ENCODE data around the gene RAB11A. TPM values are rescaled to one million over a fixed set of nuclear protein-coding genes. Genes with fewer than 3 reads are reported as not detected.

Gene RAB11A
- total and polyA plus RNA-seq, 2 of the 13 experiments (the other 11 are each of a cell fraction or from before 2014, with no cell fraction given): 161 to 162 TPM

GRCh38 chr15:65916664-65917406 lies 47.5 kb downstream of the RAB11A start (continued):
- TF ChIP-seq, protein P1, sequence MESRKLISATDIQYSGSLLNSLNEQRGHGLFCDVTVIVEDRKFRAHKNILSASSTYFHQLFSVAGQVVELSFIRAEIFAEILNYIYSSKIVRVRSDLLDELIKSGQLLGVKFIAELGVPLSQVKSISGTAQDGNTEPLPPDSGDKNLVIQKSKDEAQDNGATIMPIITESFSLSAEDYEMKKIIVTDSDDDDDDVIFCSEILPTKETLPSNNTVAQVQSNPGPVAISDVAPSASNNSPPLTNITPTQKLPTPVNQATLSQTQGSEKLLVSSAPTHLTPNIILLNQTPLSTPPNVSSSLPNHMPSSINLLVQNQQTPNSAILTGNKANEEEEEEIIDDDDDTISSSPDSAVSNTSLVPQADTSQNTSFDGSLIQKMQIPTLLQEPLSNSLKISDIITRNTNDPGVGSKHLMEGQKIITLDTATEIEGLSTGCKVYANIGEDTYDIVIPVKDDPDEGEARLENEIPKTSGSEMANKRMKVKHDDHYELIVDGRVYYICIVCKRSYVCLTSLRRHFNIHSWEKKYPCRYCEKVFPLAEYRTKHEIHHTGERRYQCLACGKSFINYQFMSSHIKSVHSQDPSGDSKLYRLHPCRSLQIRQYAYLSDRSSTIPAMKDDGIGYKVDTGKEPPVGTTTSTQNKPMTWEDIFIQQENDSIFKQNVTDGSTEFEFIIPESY (CRISPR knock-in tag; IDR thresholded peaks at IDR 0.05): 0 out of 2 replicates have a peak, but pooled peaks have one; percentile 24
- TF ChIP-seq GABPB1 (CRISPR knock-in tag; IDR thresholded peaks at IDR 0.05) (peak; percentile 25; the same call in 1 of the 2 replicates), KDM2A (CRISPR knock-in tag; IDR thresholded peaks at IDR 0.05; ENCODE audit: borderline replicate concordance, low read depth) (peak; percentile 42; the same call in 1 of the 2 replicates), HNF1B (CRISPR knock-in tag; IDR thresholded peaks at IDR 0.05) (peak; percentile 32; the same call in 1 of the 2 replicates), HNF4A (CRISPR knock-in tag; IDR thresholded peaks at IDR 0.05) (0 out of 2 replicates have a peak, but pooled peaks have one; percentile 7), HMG20B (CRISPR knock-in tag; conservative IDR thresholded peaks at IDR 0.05) (no peak), ZNF749 (CRISPR knock-in tag; IDR thresholded peaks at IDR 0.05; ENCODE audit: borderline replicate concordance) (no peak), SP4 (CRISPR knock-in tag; IDR thresholded peaks at IDR 0.05) (peak; percentile 23; the same call in 1 of the 2 replicates), ZFY (CRISPR knock-in tag; IDR thresholded peaks at IDR 0.05) (peak; percentile 41; the same call in 1 of the 2 replicates), ETV5 (CRISPR knock-in tag; IDR thresholded peaks at IDR 0.05; ENCODE audit: borderline replicate concordance) (0 out of 2 replicates have a peak, but pooled peaks have one; percentile 19), MAZ (IDR thresholded peaks at IDR 0.05; ENCODE audit: borderline replicate concordance, low read depth, low read length) (peak; percentile 31; the same call in 1 of the 2 replicates), MAZ (CRISPR knock-in tag; IDR thresholded peaks at IDR 0.05; ENCODE audit: low read depth) (peak; percentile 40; the same call in 1 of the 2 replicates), ZNF274 (CRISPR knock-in tag; IDR thresholded peaks at IDR 0.05) (peak; percentile 39; the same call in 1 of the 2 replicates), SOX13 (IDR thresholded peaks at IDR 0.05) (no peak), SOX13 (CRISPR knock-in tag; conservative IDR thresholded peaks at IDR 0.05 in 1 of 2, IDR thresholded peaks at IDR 0.05 in 1 of 2) (no peak), ZNF639 (CRISPR knock-in tag; conservative IDR thresholded peaks at IDR 0.05) (no peak), BORCS8-MEF2B (CRISPR knock-in tag; IDR thresholded peaks at IDR 0.05) (0 out of 2 replicates have a peak, but pooled peaks have one; percentile 35), ATF7-NPFF (CRISPR knock-in tag; IDR thresholded peaks at IDR 0.05; ENCODE audit: low read depth) (0 out of 2 replicates have a peak, but pooled peaks have one; percentile 20), ZUFSP (CRISPR knock-in tag; IDR thresholded peaks at IDR 0.05; ENCODE audit: borderline replicate concordance) (no peak)
- TF ChIP-seq, protein P2, sequence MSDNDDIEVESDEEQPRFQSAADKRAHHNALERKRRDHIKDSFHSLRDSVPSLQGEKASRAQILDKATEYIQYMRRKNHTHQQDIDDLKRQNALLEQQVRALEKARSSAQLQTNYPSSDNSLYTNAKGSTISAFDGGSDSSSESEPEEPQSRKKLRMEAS (IDR thresholded peaks at IDR 0.05): peak; percentile 52; the same call in 1 of the 2 replicates

All from HepG2 (cell line).